H9 (cell line): ENCODE measurements around the gene CNTD1. TPM values are rescaled to one million over a fixed set of nuclear protein-coding genes. Genes with fewer than 3 reads are reported as not detected.
A peak's percentile ranks its signal among the peaks of the same experiment; 100 is the strongest.

Experiments
- DNase-seq: peaks from one replicate; pipeline ENCODE4 v3.0.0-alpha.2; 2017
- H2AFZ ChIP-seq: one replicate; pipeline ENCODE4 v1.6.1; 2013; ENCODE audit warnings: mild to moderate bottlenecking, low read length, control low read depth, moderate library complexity
- H2AK5ac ChIP-seq: 2 replicates; pipeline ENCODE4 v1.6.1; 2013; ENCODE audit warnings: low read length, control low read depth, mixed read lengths; ENCODE audit not compliant: insufficient read length
- H2BK120ac ChIP-seq: one replicate; pipeline ENCODE4 v1.6.1; 2013; ENCODE audit warnings: low read depth, mild to moderate bottlenecking, low read length, control low read depth, inconsistent platforms; ENCODE audit not compliant: poor library complexity, severe bottlenecking
- H2BK12ac ChIP-seq: 2 replicates; pipeline ENCODE4 v1.6.1; 2013; ENCODE audit warnings: low read length, control low read depth, mixed read lengths, low read depth; ENCODE audit not compliant: insufficient read length
- H2BK15ac ChIP-seq: 2 replicates; pipeline ENCODE4 v1.6.1; 2013; ENCODE audit warnings: low read depth, low read length, control low read depth
- H2BK20ac ChIP-seq: one replicate; pipeline ENCODE4 v1.6.1; 2013; ENCODE audit warnings: low read depth, mild to moderate bottlenecking, low read length, control low read depth, inconsistent platforms; ENCODE audit not compliant: poor library complexity, severe bottlenecking
- H2BK5ac ChIP-seq: 2 replicates; pipeline ENCODE4 v1.6.1; 2013; ENCODE audit warnings: low read length, control low read depth, mixed read lengths; ENCODE audit not compliant: insufficient read length
- H3K14ac ChIP-seq: 2 replicates; pipeline ENCODE4 v1.6.1; 2013; ENCODE audit warnings: low read length, control low read depth; ENCODE audit not compliant: insufficient read depth
- H3K18ac ChIP-seq: 2 replicates; pipeline ENCODE4 v1.6.1; 2013; ENCODE audit warnings: low read depth, mild to moderate bottlenecking, mixed read lengths, low read length, control low read depth; ENCODE audit not compliant: insufficient read length
- H3K23ac ChIP-seq: 2 replicates; pipeline ENCODE4 v1.6.1; 2013; ENCODE audit warnings: low read length, control low read depth, mixed read lengths, low read depth; ENCODE audit not compliant: insufficient read length
- H3K23me2 ChIP-seq: 2 replicates; pipeline ENCODE4 v1.6.1; 2013; ENCODE audit warnings: low read depth, mild to moderate bottlenecking, mixed read lengths, low read length, control low read depth; ENCODE audit not compliant: insufficient read length, poor library complexity, severe bottlenecking
- H3K27ac ChIP-seq: 2 replicates; pipeline ENCODE4 v1.5.1; 2013; ENCODE audit warnings: low read length, control low read depth, mixed read lengths, low read depth; ENCODE audit not compliant: insufficient read length
- H3K27me3 ChIP-seq: 2 replicates; pipeline ENCODE4 v1.6.1; 2013; ENCODE audit warnings: low read length, control low read depth, inconsistent platforms; ENCODE audit not compliant: insufficient read depth
- H3K4ac ChIP-seq: 2 replicates; pipeline ENCODE4 v1.6.1; 2013; ENCODE audit warnings: low read depth, mild to moderate bottlenecking, control low read depth, inconsistent platforms, low read length, moderate library complexity
- H3K4me1 ChIP-seq: 2 replicates; pipeline ENCODE4 v1.6.1; 2013; ENCODE audit warnings: low read length, control low read depth, inconsistent platforms; ENCODE audit not compliant: insufficient read depth
- H3K4me2 ChIP-seq: 2 replicates; pipeline ENCODE4 v1.6.1; 2013; ENCODE audit warnings: low read length, control low read depth, mixed read lengths; ENCODE audit not compliant: insufficient read length, insufficient read depth
- H3K56ac ChIP-seq: 2 replicates; pipeline ENCODE4 v1.6.1; 2013; ENCODE audit warnings: low read depth, mild to moderate bottlenecking, mixed read lengths, low read length, control low read depth; ENCODE audit not compliant: insufficient read length
- H3K79me1 ChIP-seq: 2 replicates; pipeline ENCODE4 v1.6.1; 2013; ENCODE audit warnings: low read depth, mild to moderate bottlenecking, moderate library complexity, low read length, control low read depth, inconsistent platforms; ENCODE audit not compliant: insufficient read depth, poor library complexity, severe bottlenecking
- H3K79me2 ChIP-seq: 2 replicates; pipeline ENCODE4 v1.6.1; 2013; ENCODE audit warnings: low read length, control low read depth, inconsistent platforms; ENCODE audit not compliant: insufficient read depth
- H3K9ac ChIP-seq: 2 replicates; pipeline ENCODE4 v1.6.1; 2013; ENCODE audit warnings: low read length, control low read depth, mixed read lengths; ENCODE audit not compliant: insufficient read length; ENCODE audit errors: extremely low read depth
- H3K9me3 ChIP-seq: one replicate; pipeline ENCODE4 v1.6.1; 2013; ENCODE audit warnings: low read depth, low read length, inconsistent platforms; ENCODE audit not compliant: control insufficient read depth
- H3T11ph ChIP-seq: one replicate; pipeline ENCODE4 v1.6.1; 2013; ENCODE audit warnings: mild to moderate bottlenecking, low read length, control low read depth, inconsistent platforms
- H4K20me1 ChIP-seq: one replicate; pipeline ENCODE4 v1.6.1; 2013; ENCODE audit not compliant: control insufficient read depth, insufficient read length, insufficient read depth
- H4K5ac ChIP-seq: 2 replicates; pipeline ENCODE4 v1.6.1; 2013; ENCODE audit warnings: low read depth, mild to moderate bottlenecking, mixed read lengths, low read length, control low read depth; ENCODE audit not compliant: insufficient read length
- H4K8ac ChIP-seq: replicated peaks from 2 replicates; pipeline ENCODE4 v1.6.1; 2013; ENCODE audit warnings: low read length, control low read depth, mixed read lengths, low read depth; ENCODE audit not compliant: insufficient read length
- H4K91ac ChIP-seq: 2 replicates; pipeline ENCODE4 v1.6.1; 2013; ENCODE audit warnings: low read depth, mild to moderate bottlenecking, moderate library complexity, mixed read lengths, low read length, control low read depth; ENCODE audit not compliant: insufficient read length
- H3K27ac Mint-ChIP-seq, 3 experiments: 2 replicates in 2 of 3; 3 replicates in 1 of 3; pipeline ENCODE4 v1.8.0; 2020 to 2021; ENCODE audit warnings: mixed read lengths in 3 of 3, mild to moderate bottlenecking in 1 of 3, moderate library complexity in 1 of 3
- H3K27me3 Mint-ChIP-seq: 2 replicates; pipeline ENCODE4 v1.8.0; 2021; ENCODE audit warnings: low read depth, mild to moderate bottlenecking, moderate library complexity, mixed read lengths
- H3K36me3 Mint-ChIP-seq, 3 experiments: 2 replicates in 2 of 3; 3 replicates in 1 of 3; pipeline ENCODE4 v1.8.0; 2020 to 2021; ENCODE audit warnings: low read depth in 3 of 3, mixed read lengths in 3 of 3; ENCODE audit not compliant: insufficient read depth in 1 of 3
- H3K4me1 Mint-ChIP-seq, 2 experiments: 2 replicates each; pipeline ENCODE4 v1.8.0; 2020; ENCODE audit warnings: mixed read lengths in 2 of 2
- H3K4me3 Mint-ChIP-seq, 2 experiments: 2 replicates in 1 of 2; 3 replicates in 1 of 2; pipeline ENCODE4 v1.8.0; 2020 to 2021; ENCODE audit warnings: mild to moderate bottlenecking in 2 of 2, mixed read lengths in 2 of 2, moderate library complexity in 1 of 2
- H3K9me3 Mint-ChIP-seq, 2 experiments: 2 replicates in 1 of 2; 3 replicates in 1 of 2; pipeline ENCODE4 v1.8.0; 2020; ENCODE audit warnings: mild to moderate bottlenecking in 2 of 2, mixed read lengths in 2 of 2, moderate library complexity in 1 of 2
- WGBS: extraction: QIAGEN DNeasy Blood & Tissue Kit; methylation state at CpG from one replicate; pipeline ENCODE4 v1.1.7; 2013; ENCODE audit warnings: missing lambda C conversion rate, low lambda C conversion rate, mixed read lengths; ENCODE audit not compliant: insufficient read length; ENCODE audit errors: extremely low coverage; 5-methylcytosine and 5-hydroxymethylcytosine counted together
- long read RNA-seq: library from polyadenylated mRNA; unstranded; transcript quantifications from one replicate; pipeline ENCODE4 v2.0.0, GENCODE V29; 2020
- total RNA-seq: library from RNA; stranded (reverse); gene quantifications from 2 replicates; pipeline ENCODE4 v1.2.1, GENCODE V29; 2021
- TF ChIP-seq, protein P1 (sequence below): fragments of 200-600 bp; sonication (generic); conservative IDR thresholded peaks from 3 replicates; pipeline ENCODE4 v1.8.0; 2021; ENCODE audit warnings: antibody characterized with exemption, mild to moderate bottlenecking

Gene CNTD1
- total RNA-seq = not detected in 2 replicates
- long read RNA-seq = 0 reads

- Histone ChIP-seq H2BK12ac (no peak within 1 kb of the TSS), H2BK20ac (no peak within 1 kb of the TSS), H3K18ac (peak within 1 kb of the TSS; percentile 59), H4K8ac (no peak within 1 kb of the TSS), H4K91ac (no peak within 1 kb of the TSS), H3K23me2 (no peaks in the 10 kb centered on the region), H3K9me3 (no peaks in the 10 kb centered on the region), H2BK5ac (no peak within 1 kb of the TSS), H2AK5ac (no peak within 1 kb of the TSS), H4K20me1 (no peaks in the 10 kb centered on the region), H3K79me1 (no peaks in the 10 kb centered on the region), H3T11ph (no peak within 1 kb of the TSS), H3K4me2 (peak within 1 kb of the TSS; percentile 70), H3K56ac (no peak within 1 kb of the TSS), H3K27ac (no peak within 1 kb of the TSS), H4K5ac (no peak within 1 kb of the TSS), H3K14ac (peak within 1 kb of the TSS; percentile 9; the same call in 1 of the 2 replicates), H3K23ac (no peak within 1 kb of the TSS), H3K4me1 (no peaks in the 10 kb centered on the region; the same call in 1 of the 2 replicates), H3K79me2 (no peaks in the 10 kb centered on the region), H2AFZ (no peak within 1 kb of the TSS), H3K4ac (no peak within 1 kb of the TSS), H3K9ac (peak within 1 kb of the TSS; percentile 86), H2BK120ac (no peak within 1 kb of the TSS), H2BK15ac (no peak within 1 kb of the TSS), H3K27me3 (no peaks in the 10 kb centered on the region)
- H3K27ac Mint-ChIP-seq = peak within 1 kb of the TSS in 2 of 3 experiments; percentile 52 to 83; a peak in 4 of 7 replicates
- peaks cover 5 to 8% of the 10 kb centered on the region in 2 experiments for H3K9me3 Mint-ChIP-seq
- H3K4me1 Mint-ChIP-seq = peaks cover 6 to 7% of the 10 kb centered on the region in 2 experiments
- peaks cover 5 to 24% (median 20%) of the 10 kb centered on the region in 3 experiments; a peak in 6 of 7 replicates for H3K36me3 Mint-ChIP-seq
- peak; percentile 96 for DNase-seq
- peak within 1 kb of the TSS; percentile 92 for H3K4me3 Mint-ChIP-seq
- WGBS = no CpG with 5 or more reads among the region's 66 CpGs
- TF ChIP-seq, protein P1, sequence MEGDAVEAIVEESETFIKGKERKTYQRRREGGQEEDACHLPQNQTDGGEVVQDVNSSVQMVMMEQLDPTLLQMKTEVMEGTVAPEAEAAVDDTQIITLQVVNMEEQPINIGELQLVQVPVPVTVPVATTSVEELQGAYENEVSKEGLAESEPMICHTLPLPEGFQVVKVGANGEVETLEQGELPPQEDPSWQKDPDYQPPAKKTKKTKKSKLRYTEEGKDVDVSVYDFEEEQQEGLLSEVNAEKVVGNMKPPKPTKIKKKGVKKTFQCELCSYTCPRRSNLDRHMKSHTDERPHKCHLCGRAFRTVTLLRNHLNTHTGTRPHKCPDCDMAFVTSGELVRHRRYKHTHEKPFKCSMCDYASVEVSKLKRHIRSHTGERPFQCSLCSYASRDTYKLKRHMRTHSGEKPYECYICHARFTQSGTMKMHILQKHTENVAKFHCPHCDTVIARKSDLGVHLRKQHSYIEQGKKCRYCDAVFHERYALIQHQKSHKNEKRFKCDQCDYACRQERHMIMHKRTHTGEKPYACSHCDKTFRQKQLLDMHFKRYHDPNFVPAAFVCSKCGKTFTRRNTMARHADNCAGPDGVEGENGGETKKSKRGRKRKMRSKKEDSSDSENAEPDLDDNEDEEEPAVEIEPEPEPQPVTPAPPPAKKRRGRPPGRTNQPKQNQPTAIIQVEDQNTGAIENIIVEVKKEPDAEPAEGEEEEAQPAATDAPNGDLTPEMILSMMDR = 0 out of 3 replicates have a peak, but pooled peaks have one; percentile 10
- H3K27me3 Mint-ChIP-seq = peaks cover 30% of the 10 kb centered on the region
Measured at GRCh38 chr17:42798383-42799380, at the start of gene CNTD1, which contains the start of gene COA3. CNTD1 (plus strand) TSS chr17:42798861; CDS start chr17:42799068, 207 bp downstream. COA3 (minus strand) TSS chr17:42798704; CDS start chr17:42798681, 23 bp downstream.
